ENCODE results near the gene LAMP2. TPM values are rescaled to one million over a fixed set of nuclear protein-coding genes. Genes with fewer than 3 reads are reported as not detected.

Gene LAMP2
- total RNA-seq, result 117 and 137 TPM in 2 replicates

GRCh38 chrX:120468825-120469525 lies at the start of gene LAMP2:
TSS of gene LAMP2 (minus strand) at chrX:120469296. CDS start at chrX:120469169, 127 bp downstream.

Other genes starting within 250 kb of the LAMP2 start
- 11.6 and 18.2 TPM in 2 replicates for gene ZBTB33, start 218.5 kb downstream of the LAMP2 start, total RNA-seq
- not detected in 2 replicates for gene TMEM255A, start 157.8 kb downstream of the LAMP2 start, total RNA-seq
- gene ATP1B4, start 107.2 kb downstream of the LAMP2 start, total RNA-seq, result not detected in 2 replicates
- 35.7 and 53.6 TPM in 2 replicates for gene CUL4B, start 91.7 kb upstream of the LAMP2 start, total RNA-seq
- gene MCTS1, start 134.8 kb upstream of the LAMP2 start, total RNA-seq, result 25.2 and 29.3 TPM in 2 replicates
- gene C1GALT1C1, start 160.8 kb upstream of the LAMP2 start, total RNA-seq, result 59.7 and 63.9 TPM in 2 replicates

Data from dermis lymphatic vessel endothelial cell (primary cell).